Common myeloid progenitor, CD34-positive (primary cell): Measurements from ENCODE around the gene KRTAP10-11.

Experiments
- CTCF ChIA-PET: fragments of 350-600 bp; sonication (Branson Sonifier 250); formaldehyde crosslinking; loops from one replicate; lab custom pipeline; 2021; ENCODE audit warnings: antibody characterized with exemption; lab: Charles Lee
- POLR2A ChIA-PET: fragments of 350-600 bp; sonication (Branson Sonifier 250); formaldehyde crosslinking; loops from one replicate; lab custom pipeline; 2021; ENCODE audit warnings: antibody characterized with exemption; lab: Charles Lee
- DNase-seq, 3 donors: peaks; one replicate each; pipeline versions ENCODE4 v3.0.0 to v3.0.0-alpha.2; 2013
- H3K27ac ChIP-seq, 2 experiments: 1 replicate in 1 of 2; 2 replicates in 1 of 2; pipeline ENCODE4 v1.7.0; 2013; ENCODE audit warnings: inconsistent platforms in 2 of 2, low read length in 2 of 2, mild to moderate bottlenecking in 2 of 2, low read depth in 1 of 2, moderate library complexity in 1 of 2; ENCODE audit not compliant: severe bottlenecking in 2 of 2, insufficient read depth in 1 of 2, poor library complexity in 1 of 2
- H3K27me3 ChIP-seq, 5 experiments: replicated peaks in 2 of 5; 1 replicate in 3 of 5; 2 replicates in 2 of 5; pipeline versions ENCODE4 v1.6.1 to v1.7.0; 2013; ENCODE audit warnings: low read length in 4 of 5, mild to moderate bottlenecking in 2 of 5, moderate library complexity in 2 of 5, inconsistent platforms in 1 of 5; ENCODE audit not compliant: insufficient read depth in 5 of 5, control insufficient read depth in 4 of 5
- H3K36me3 ChIP-seq, 4 experiments: 1 replicate in 2 of 4; 2 replicates in 2 of 4; pipeline versions ENCODE4 v1.6.1 to v1.7.0; 2013; ENCODE audit warnings: low read length in 3 of 4, control low read depth in 1 of 4, mild to moderate bottlenecking in 1 of 4; ENCODE audit not compliant: control insufficient read depth in 4 of 4, insufficient read depth in 4 of 4
- H3K4me1 ChIP-seq, 4 experiments: 1 replicate in 3 of 4; 2 replicates in 1 of 4; pipeline versions ENCODE4 v1.6.1 to v1.7.1; 2013; ENCODE audit warnings: low read length in 3 of 4, mild to moderate bottlenecking in 3 of 4, control low read depth in 1 of 4, inconsistent platforms in 1 of 4, moderate library complexity in 1 of 4; ENCODE audit not compliant: control insufficient read depth in 4 of 4, insufficient read depth in 4 of 4; ENCODE audit errors: control extremely low read depth in 1 of 4
- H3K4me3 ChIP-seq, 7 experiments: 1 replicate in 4 of 7; 2 replicates in 3 of 7; pipeline versions ENCODE4 v1.5.1 to v1.7.0; 2013; ENCODE audit warnings: mild to moderate bottlenecking in 7 of 7, low read length in 6 of 7, moderate library complexity in 6 of 7, inconsistent platforms in 2 of 7, low read depth in 2 of 7, control low read depth in 1 of 7; ENCODE audit not compliant: insufficient read depth in 4 of 7, control insufficient read depth in 1 of 7; ENCODE audit errors: extremely low read depth in 1 of 7
- H3K9me3 ChIP-seq, 5 experiments: 1 replicate in 4 of 5; 2 replicates in 1 of 5; pipeline versions ENCODE4 v1.6.1 to v1.7.1; 2013; ENCODE audit warnings: low read length in 4 of 5, mild to moderate bottlenecking in 2 of 5, inconsistent platforms in 1 of 5, low read depth in 1 of 5, moderate library complexity in 1 of 5; ENCODE audit not compliant: control insufficient read depth in 4 of 5, insufficient read depth in 2 of 5; ENCODE audit errors: control extremely low read depth in 1 of 5
- WGBS: methylation state at CpG from one replicate; pipeline ENCODE4 v1.1.5; 2013; ENCODE audit not compliant: insufficient coverage; 5-methylcytosine and 5-hydroxymethylcytosine counted together

The KRTAP10-11 gene

GRCh38 chr21:44612029-44612486, 34.2 kb upstream of the KRTAP10-11 start, which contains the start of gene KRTAP10-8:
Gene KRTAP10-8 (plus strand): TSS chr21:44612079. CDS start chr21:44612101, 22 bp downstream.
- WGBS = 96% methylated on average over 6 of the region's 8 CpGs
- no peak for DNase-seq
- CTCF ChIA-PET = no interaction called here

GRCh38 chr21:44612669-44613229, 33.5 kb upstream of the KRTAP10-11 start:
- ChIA-PET POLR2A (no interaction called here), CTCF (no interaction called here)
- Histone ChIP-seq H3K36me3 (no peaks in the 10 kb centered on the region), H3K4me1 (no peaks in the 10 kb centered on the region), H3K9me3 (peaks cover 0 to 18% (median 6%) of the 10 kb centered on the region in 5 experiments), H3K4me3 (no peak overlapping the region), H3K27me3 (no peaks in the 10 kb centered on the region), H3K27ac (no peak overlapping the region)
- 87% methylated on average over 8 of the region's 13 CpGs for WGBS
- DNase-seq = no peak

More at GRCh38 chr21:44612029-44612486, 34.2 kb upstream of the KRTAP10-11 start, which contains the start of gene KRTAP10-8:
- no peak within 1 kb of the TSS for H3K27ac ChIP-seq
- H3K27me3 ChIP-seq = peaks cover 0 to 2% (median 0%) of the 10 kb centered on the region in 5 experiments
- H3K9me3 ChIP-seq = peaks cover 0 to 18% (median 6%) of the 10 kb centered on the region in 5 experiments
- POLR2A ChIA-PET = no interaction called here
- no peaks in the 10 kb centered on the region for H3K4me1 ChIP-seq
- no peak within 1 kb of the TSS for H3K4me3 ChIP-seq
- H3K36me3 ChIP-seq = no peaks in the 10 kb centered on the region

DNA sequence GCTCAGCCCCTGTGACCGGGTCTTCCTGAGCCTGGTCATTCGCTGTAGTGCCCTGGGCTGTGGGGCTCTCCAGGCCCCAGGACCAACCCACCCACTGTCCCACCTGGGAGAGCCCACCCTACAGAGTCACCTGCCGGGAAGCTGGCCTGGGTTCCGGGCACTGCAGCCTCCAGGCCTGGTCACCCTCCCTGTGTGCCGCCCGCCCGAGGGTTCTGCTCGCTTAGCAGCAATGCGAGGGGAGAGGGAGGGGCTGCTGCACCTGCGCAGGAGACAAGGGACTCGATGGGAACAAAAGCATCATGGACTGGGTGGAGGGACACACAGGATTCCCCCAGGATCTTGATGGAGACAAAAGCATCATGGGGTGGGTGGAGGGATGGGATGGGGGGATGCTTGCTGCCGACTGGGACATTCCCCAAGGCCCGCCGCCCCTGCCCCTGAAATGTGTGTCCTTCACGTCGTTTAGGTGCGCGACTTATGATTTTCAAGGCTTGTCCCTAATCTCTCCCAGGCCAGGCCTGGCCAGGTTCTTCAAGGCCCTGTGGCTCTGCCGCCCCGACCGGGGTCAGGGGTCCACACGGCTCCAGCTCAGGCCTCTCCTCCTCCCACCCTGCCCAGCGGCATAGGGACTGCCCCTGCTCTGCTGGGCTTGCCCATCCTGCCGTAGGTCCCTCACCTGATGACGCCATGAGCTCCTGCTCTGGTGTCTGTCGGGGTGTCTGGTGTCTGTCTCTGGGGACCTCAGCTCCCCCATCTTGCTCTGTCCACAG, 32.6 kb upstream of the KRTAP10-11 start:
- no peaks in the 10 kb centered on the region for H3K36me3 ChIP-seq
- POLR2A ChIA-PET = no interaction called here
- CTCF ChIA-PET = no interaction called here
- no peak overlapping the region for H3K4me3 ChIP-seq
- no peak for DNase-seq
- no peak overlapping the region for H3K27ac ChIP-seq
- no peaks in the 10 kb centered on the region for H3K4me1 ChIP-seq
- H3K9me3 ChIP-seq = peaks cover 0 to 18% (median 6%) of the 10 kb centered on the region in 5 experiments
- 97% methylated on average over 20 of the region's 26 CpGs for WGBS
- H3K27me3 ChIP-seq = no peaks in the 10 kb centered on the region

- POLR2A ChIA-PET = no interaction called here
- no peak overlapping the region for H3K4me3 ChIP-seq
- no peak overlapping the region for H3K27ac ChIP-seq
- no peaks in the 10 kb centered on the region for H3K36me3 ChIP-seq
- DNase-seq = no peak
- H3K9me3 ChIP-seq = peaks cover 0 to 20% (median 6%) of the 10 kb centered on the region in 5 experiments
- CTCF ChIA-PET = no interaction called here
- H3K27me3 ChIP-seq = no peaks in the 10 kb centered on the region
- H3K4me1 ChIP-seq = no peaks in the 10 kb centered on the region
- WGBS = 93% methylated on average over 17 of the region's 20 CpGs
Observed at GRCh38 chr21:44614161-44614631, 32.0 kb upstream of the KRTAP10-11 start.

GRCh38 chr21:44614961-44615391, 31.2 kb upstream of the KRTAP10-11 start:
- Histone ChIP-seq H3K9me3 (peaks cover 0 to 15% (median 8%) of the 10 kb centered on the region in 5 experiments), H3K4me1 (no peaks in the 10 kb centered on the region), H3K27ac (no peak overlapping the region), H3K4me3 (no peak overlapping the region), H3K27me3 (peaks cover 0 to 2% (median 0%) of the 10 kb centered on the region in 5 experiments), H3K36me3 (no peaks in the 10 kb centered on the region)
- DNase-seq = no peak
- POLR2A ChIA-PET = no interaction called here
- 95% methylated on average over 24 of the region's 28 CpGs for WGBS
- CTCF ChIA-PET = no interaction called here

DNA sequence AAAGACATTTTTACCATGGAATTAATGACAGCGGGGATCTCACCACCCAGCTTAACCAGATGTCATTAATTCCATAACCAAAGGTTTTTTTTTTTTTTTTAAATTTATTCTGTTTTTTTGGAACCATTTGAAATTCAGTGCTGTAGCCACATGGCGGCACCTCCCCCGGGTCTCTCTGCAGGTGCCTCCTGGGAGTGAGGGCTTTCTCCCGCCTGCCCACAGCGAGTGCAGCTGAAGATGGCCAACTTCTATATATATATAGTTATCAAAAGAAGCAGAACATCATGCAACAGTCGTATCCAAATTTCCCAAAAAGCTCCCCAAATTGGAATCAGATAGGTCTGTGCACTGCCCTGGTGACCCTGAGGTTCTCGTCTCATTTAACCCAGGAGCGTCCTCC, 30.7 kb upstream of the KRTAP10-11 start:
- WGBS = 100% methylated on average over 1 of the region's 8 CpGs
- no peaks in the 10 kb centered on the region for H3K4me1 ChIP-seq
- peaks cover 0 to 17% (median 9%) of the 10 kb centered on the region in 5 experiments for H3K9me3 ChIP-seq
- H3K4me3 ChIP-seq = no peak overlapping the region
- no peak for DNase-seq
- no peaks in the 10 kb centered on the region for H3K36me3 ChIP-seq
- ChIA-PET CTCF (no interaction called here), POLR2A (no interaction called here)
- H3K27ac ChIP-seq = no peak overlapping the region
- H3K27me3 ChIP-seq = peaks cover 0 to 2% (median 0%) of the 10 kb centered on the region in 5 experiments
